ENCODE results near the gene C4orf51.
A peak's percentile ranks its signal among the peaks of the same experiment; 100 is the strongest.

C4orf51 gene

DNA sequence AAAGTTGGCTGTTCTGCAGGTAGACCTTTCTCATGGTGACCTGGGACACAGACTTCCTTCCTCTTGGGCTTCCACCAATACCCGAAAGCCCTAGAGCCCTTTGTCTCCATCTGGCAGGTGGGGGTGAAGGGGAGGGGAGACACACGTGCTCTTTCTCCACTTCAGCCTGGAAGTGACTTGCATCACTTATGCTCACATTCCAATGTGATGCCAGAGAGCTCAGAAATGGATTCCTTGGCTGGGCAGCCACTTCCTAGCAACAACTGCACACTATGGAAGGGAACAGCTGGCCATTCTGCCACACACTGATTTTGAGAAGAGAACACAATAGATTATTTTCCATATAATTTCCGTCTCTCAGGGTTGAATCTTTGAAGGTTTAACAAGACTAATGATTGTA is 36.3 kb downstream of the C4orf51 start:
- DNase-seq, result no peak

DNA sequence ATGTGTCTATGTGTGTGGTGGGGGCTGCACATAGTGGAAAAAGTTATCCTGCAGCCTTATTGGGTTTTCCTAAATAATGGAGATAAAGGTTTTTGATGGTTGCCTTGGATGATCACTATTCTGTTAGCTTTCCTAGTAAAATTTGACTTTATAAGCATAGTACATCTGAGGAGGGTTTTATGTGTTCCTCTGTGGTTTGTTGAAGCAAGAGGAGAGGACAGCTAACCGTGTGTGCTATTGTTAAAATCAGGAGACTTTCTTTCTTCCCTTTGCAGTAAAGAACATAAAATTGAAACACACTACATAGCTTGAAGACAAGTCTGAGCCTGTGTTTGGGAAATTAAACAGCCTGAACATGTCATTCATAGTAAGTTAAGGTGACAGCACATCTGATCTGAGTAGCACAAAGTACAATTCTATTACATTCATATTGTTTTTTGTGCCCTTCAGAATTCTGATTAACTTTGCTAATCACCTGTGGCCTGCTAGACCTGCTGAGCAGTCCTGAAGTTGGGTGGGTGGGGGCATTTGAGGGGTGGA is 36.8 kb downstream of the C4orf51 start:
- no peak for DNase-seq

DNA sequence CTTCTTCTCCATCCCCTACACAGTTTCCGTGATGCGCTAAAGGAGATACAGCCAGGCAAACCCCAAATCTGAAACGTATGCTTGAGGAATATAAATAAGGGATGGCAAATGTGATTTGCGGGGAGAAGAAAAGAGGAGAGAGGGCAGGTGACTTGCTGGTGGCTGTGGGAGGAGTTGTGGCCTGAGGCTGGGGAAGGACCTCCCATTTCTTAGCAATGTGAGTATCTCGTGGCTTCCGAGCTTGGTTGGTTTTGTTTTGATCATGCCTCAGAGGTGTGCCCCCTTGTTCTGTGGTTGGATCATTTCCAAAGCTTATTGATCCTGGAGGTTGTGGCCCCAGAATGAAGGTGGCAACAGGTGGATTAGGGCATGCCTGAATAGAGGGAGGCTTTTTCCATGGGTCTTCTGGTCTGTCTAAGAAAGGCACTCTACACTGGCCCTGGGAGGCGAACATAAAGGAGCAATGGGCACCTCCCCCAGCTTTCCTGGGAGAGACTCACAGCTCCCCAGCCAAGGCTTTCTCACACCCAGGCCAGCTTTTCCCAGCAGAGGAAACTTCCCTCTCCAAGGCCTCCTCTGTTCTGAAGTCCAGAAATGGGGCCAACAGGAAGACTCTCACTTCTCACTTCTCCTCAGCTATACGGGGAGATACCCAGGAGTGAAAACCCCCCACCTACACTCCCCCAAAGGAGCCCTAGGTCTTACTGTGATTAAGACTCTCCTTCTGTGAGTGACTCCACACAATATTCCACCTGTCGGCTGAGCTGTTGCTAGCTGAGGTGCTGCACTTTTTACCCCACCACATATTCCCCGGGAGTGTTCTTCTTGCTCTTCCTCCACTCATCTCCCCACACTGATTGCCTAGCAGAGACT is 40.0 kb downstream of the C4orf51 start:
- DNase-seq, result no peak

DNA sequence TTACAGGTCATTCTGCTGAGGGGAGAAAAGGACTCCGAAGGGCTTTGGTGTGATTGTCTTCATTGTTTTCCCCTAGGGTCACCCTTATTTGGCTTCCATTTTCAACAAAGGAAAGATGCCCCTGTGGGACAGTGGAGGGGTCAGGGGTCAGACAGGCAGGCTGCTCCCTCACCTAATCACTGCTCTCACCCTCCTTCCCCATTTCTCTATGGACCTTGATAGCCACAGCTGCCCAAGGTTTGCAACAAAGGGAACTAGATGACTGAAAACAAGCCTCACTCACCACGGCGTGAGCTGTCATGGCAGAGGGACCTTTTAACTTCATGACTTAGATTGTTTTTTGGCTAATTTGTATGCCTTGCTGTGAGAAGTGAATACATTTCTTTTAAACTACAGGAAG is 40.7 kb downstream of the C4orf51 start:
- DNase-seq, result no peak

DNA sequence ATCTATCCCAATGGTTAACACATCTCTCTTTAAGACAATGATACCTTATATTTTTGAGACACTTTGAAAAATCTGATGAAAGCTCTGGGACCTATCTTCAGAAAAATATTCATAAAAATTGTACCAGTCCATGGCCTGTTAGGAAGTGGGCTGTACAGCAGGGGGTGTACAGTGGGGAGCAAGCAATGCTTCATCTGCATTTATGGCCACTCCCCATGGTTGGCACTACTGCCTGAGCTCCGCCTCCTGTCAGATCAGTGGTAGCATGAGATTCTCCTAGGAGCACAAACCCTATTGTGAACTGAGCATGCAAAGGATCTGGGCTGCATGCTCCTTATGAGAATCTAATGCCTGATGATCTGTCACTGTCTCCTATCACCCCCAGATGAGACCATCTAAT is 42.6 kb downstream of the C4orf51 start:
- no peak for DNase-seq

DNA sequence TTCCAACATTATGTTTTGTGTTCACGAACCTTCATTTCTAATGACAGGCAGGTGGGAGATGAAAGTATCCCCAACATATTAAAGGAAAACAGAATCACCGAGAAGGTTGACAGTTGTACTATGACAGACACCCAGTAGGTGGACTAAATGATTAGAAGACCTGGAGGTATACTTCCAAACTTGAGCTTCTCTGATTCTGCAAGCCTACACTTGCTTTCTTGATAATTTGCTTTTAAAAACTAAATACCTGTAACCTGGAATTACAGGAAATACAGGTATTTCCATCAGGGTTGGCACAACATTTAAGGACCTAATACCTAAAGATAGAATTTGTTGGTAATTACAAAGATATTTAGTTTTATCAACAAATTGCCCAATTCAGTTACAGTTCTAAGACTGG is 43.4 kb downstream of the C4orf51 start:
- no peak for DNase-seq

DNA sequence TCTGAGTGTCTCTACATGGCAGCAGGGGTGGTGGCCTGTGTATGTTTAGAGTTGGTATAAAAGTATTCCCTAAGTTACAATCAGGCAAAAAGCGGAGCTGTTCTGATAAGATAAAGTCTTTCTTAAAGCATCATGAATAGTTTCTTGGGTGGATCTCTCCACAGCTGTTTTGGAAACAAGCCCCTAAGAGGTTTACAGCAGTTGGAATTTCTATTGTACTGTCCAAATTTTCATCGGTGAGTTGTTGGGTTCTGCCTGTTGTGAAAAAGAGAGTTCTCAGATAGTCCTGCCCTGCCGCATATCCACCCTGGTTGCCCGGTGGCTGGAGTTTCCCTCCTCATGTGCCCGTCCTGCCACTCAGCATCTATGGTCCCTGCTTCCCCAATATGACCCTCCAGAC is 50.1 kb downstream of the C4orf51 start:
- DNase-seq, result no peak

DNA sequence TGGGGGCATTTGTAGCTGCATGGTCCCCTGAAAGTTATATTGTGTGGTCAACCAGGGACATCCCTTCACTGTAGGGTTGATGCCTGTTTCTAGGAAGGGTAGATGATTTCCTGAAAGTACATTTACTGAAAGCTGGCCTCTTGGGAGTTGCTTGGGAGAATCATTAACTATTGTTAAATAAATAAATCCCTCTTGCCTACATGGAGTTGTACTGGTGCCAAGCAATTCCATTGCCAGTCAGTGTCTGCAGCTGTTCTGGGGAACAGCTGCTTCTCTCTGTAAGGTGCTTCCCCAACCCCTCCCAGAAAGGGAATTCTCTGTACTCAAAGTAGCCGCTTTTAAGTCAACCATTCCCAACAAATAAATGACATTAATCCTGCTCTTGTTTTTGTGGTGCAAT is 51.1 kb downstream of the C4orf51 start:
- peak; percentile 19 for DNase-seq

DNA sequence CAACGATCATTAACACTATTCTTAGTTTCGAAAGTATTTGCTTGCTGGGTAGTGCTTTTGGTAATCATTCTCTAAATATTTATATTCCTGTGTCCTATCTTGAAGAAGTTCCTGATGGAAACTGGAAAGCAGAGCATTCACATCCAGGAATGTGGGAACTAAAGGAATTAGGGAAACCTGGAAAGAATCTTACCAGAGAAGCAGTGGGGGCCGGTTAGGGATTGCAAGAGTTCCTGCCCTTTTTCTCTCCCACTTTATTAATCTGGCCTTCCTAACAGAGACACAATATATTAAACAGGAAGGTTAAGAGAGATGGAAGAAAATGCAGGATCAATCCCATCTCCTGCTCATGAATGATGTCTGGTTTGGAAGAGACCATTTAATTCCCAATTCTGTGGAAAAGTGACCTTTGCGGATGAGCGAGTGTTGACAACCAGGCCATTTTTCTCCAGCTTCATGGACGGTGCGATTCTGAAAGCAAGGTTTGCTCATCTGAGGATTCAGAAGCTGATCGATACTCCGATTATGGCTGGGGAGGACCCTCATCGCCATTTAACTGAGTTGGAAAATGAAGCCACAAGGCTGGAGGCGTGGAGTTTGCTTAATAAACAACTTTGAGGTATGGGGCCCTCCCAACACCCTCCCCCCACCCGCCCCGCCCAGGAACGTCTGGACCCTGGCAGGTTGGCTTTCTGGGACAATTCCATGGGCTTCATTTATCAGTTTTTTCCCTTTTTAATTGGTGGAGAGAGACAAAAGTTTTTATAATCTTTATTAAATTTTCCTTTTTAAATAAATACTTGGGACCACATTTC is 52.3 kb downstream of the C4orf51 start:
- peak; percentile 74 for DNase-seq

DNA sequence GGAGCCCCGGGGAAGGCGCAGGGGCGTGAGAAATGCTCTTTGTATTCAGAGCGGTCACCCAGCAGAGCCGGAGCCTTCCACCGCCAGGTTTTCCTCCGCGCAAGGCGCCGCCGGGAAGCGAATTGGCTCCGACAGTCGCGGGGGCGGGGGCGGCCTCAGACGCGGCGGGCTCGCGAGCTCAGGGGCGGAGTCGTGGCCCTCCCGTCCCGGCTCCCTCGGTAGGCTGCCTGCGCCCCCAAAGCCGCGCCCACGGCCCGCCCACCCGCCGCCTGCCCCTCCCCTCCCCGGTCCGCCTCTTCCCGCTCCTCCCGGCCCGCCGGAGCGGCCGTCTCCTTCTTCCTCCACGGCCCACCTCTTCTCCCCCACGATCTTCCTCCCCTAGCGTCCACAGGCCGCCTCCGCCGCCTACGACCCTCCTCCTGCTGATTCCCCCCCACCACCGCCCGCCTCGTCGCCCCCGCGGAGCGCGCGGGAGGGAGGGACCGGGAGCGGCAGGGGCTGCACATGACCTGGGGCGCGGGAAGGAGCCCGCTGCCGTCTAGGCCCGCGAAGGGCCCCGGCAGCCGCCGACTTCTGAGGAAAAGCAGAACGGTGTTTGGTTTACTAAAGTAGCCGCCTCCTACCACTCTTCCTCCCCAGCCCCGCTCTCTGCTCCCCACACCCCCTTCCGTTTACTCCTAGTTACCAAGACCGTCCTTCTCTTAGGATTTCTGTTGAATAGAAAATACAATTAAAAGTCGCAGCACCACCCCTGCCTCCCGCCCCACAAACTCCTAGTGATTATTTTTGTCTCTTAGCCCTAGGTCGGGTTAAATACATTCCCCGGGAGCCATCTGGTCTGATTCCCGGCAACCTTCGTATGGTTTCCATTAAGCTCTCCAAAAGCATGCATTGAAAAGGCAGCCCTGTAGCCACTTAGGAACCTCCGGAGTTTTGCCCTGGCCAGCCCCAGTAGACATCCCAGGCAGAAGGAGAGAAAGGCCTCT is 53.2 kb downstream of the C4orf51 start:
- peak; percentile 74 for DNase-seq

DNA sequence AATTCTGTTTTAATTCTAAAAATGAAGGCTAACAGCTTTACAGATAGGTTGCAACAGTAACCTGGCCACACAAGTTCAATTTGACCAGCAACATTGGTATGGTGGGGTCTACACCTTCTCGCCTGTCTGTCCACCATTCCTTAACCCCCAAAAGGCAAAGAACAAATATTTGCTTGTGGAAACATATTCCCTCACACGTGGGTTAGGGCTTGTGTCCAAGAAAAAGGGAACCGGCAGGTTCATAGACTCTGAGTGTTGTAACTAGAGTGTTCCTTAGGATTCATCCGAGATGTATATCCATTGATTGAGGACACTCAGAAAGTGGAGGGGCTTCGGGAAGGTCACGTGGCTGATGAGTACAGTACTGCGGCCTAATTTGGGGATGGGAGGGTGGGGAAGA is 54.1 kb downstream of the C4orf51 start:
- DNase-seq, result no peak

DNA sequence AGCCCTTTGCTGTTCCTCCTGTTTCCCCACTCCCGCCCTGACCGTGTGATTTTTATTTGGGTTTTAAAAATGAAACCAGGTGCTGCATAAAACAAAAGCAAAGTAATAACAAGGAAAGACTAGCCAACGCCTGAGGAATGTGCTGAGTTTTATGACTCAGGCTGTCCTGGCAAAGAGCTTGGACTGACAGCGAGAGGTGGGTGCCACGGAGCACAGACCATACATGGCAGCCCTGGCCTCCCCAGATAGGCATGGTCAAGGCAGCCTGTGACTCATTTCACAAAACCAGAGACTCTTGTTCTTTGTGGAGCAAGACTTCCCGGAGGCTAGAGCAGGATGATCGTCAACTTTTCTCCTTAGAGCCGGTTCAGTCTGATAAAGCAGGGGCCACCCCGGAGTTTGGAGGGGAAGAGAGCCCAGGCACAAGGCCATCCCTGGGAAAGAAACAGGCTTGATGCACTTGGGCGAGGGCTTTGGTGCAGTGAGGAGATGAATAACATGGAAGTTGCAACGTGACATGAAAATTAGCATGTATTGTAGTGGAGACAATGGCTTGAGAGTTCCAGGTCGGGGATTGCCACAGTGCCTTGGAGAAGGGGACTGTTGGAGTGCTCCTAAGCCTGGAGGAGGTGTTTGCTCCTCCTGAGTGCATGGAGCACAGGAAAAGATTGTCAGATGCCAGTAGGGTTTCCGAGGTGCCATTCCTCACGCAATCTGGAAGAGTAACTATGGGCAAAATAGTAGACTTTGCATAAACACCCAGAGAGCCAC is 54.8 kb downstream of the C4orf51 start:
- DNase-seq, result no peak

DNA sequence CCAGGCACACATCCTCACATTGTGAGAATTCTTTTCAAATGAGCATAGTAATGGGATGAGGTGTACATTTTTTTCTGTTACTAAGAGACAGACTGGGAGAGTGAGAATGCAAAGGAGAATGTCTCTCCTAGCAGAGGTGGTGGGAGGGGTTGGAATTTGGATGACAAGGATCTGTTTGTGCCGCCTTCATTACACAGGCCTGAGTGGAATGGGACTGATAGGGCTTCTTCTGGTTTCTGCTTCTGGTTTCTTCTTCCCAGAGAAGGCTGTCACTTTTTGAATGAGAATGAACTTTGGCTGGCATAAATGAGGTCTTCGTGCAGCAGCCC is 55.4 kb downstream of the C4orf51 start:
- no peak for DNase-seq

DNA sequence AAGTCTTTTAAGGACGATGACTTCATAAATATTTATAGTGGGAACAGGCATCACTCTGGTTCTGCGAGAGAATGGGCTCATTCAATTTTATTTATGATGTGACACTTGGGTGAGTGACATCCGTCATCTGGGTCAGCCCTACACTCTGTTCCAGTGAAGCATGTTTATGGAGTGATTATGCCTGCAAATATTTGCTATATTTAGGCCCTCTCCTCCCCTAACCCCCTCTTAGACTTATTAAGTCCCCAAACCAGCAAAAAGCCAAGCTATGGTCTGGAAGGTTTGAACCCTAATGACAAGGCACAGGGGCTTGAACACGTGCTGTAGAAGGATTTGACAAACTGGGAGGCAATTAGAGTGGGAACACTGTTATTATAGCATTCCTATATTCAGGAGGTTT is 55.9 kb downstream of the C4orf51 start:
- no peak for DNase-seq

DNA sequence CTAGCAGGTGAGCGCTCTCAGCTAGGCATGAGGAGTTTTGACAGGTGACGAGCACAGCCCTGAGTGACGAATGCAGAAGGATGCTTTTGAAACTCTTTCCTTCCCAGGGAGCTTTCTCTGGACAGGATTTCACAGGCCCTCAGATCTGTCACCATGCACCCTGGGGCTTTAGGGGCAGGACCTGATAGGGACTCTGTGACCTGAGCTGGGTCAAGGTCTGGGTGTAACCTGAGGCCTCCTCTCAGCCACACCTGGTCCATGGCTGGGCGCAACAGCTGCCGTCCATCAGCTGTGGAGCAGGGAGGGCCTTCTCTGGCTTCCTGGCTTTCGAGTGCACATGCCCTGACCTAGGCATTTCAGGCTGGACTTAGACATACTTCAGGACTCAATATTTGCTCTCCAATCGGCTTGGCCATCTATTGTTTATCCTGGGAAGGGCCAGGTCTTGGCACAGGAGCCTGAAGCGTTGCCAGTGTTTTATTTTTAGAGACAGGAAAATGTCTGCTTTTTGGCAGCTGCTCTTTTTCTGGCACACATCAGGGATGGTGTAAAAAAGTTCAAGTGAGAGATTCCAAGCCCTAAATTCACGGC is 56.4 kb downstream of the C4orf51 start:
- peak; percentile 77 for DNase-seq

DNA sequence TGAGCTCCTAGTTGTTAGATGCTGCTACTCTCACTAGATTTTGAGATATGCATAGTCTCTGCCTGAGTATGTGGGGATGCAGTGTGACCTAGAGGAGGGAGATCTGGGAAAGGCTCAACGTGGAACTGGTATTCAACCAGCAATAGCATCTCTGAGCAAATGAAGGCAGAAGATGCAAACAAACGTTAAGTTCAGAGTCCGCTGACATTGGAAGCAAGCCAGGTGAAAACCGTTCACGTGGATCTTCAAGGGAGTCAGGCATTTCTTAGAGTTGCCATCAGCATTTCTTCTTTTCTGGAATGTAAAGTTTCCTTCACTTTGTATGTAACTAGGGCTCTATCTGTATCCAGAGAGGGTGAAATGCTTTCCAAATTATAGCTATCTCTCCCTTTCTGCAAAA is 59.9 kb downstream of the C4orf51 start:
- no peak for DNase-seq

DNA sequence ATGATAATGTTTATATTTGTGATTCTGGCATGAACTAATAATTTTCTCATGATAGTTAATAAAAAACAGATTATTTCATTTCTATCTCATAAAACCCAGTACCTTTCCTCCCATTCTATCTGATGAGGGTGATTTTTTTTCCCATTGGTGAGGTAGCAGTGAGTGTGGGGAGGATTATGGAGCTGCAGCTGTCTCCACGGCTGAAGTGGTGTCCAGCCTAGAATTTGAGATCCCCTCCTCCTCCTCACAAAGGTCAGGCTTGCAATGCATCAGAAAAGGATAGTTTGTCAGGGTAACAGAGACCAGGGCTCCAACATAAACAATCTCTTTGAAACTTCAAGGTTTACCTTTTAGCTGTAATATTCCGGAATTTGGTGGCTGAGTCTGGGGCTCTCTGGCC is 60.9 kb downstream of the C4orf51 start:
- no peak for DNase-seq

DNA sequence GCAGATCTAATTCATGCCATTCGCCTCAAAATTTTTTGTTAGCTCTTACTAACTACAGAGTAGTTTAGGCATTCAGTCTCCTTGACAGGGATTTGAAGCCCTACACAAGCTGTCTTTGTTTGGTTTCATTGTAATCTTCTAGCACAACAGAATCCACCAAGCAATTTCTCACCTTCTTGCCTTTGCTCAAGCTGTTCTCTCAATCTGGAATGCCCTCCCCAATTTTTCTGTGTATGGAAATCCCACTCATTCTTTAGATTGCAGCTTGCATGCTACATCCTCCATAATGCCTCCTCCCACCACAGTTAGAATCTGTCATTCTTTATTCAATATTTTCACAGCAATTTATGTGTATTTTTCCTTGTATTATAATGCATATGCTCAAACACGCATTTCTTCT is 63.7 kb downstream of the C4orf51 start:
- DNase-seq, result no peak

DNA sequence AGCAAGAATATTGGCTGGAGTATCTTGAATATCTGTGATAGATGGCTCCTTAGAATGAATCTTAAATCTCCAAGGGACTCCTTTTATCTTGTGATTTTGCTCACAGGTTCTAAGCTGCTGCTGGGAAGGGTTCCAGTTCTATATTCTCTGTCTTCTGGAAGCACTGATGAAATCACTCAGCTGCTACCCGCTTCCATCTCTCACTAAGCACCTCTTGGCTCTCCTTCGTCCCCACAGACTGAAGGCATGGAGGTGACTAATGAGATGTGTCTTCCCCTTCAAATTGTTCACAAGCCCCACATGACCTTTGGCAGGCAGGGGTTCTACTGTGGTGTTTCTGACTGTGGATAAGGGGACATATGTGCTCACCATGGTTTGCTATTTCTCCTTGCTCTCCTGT is 75.9 kb downstream of the C4orf51 start:
- DNase-seq, result no peak

DNA sequence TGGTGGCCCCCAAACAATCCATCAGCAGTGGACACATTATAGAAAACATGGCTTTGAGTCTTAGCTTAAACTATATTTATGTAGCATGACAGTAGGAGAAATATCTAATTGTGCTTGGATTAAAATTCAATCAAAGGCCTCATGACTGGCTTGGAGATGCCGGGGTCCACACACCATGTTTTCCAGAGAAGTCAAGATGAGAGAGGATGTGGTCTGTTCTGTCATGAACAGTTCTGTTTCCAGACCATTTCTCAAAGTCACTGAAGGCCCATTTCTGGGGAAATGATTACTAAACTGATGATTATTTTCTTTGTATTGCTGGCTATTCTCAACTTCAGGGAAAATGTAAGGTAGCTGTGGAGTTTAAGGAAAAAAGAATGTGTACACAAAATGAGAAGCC is 76.3 kb downstream of the C4orf51 start:
- no peak for DNase-seq

DNA sequence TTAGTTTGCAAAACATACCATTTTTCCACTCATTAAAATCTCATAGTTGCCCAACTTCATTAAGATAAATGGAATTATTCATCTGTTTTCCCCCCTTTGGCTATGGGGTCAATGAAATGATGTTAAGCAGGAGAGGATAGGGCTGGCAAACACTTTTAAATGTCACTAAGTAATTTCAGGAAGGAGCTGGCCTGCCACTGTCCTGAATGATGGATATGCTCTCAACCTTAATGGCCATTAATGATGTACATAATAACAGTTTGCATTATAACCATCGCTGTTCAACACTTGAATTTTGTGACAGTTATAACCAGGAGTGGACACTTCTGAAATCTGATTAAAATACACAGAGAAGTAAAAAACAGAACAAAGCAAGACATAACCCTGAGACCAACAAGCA is 77.2 kb downstream of the C4orf51 start:
- DNase-seq, result no peak

DNA sequence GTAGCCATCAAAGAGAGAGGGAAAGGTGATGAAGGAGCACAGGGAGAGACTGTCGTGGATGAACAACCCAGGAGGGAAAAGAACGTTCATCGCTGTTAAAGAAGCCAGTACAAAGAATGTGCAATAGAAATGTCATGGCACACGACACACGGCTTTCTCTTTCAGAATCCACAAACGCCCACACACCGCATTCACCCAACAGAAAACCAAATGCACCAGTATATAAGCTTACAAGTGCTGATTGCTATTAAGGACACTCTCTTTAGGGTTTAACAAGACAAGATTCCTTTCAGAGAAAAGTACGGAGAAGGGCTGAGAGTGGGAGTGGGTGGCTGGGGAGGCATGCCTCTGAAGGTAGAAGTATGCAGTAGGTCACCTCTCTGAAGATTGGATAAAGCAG is 80.2 kb downstream of the C4orf51 start:
- DNase-seq, result no peak
